DMS153 treated with DMSO at 0.1 percent for 48 hours (cell line): ENCODE data around the gene CDYL.

ENCODE experiments used
- DNase-seq: peaks from one replicate; lab custom pipeline; 2025; ENCODE audit not compliant: unreplicated experiment; lab: John Stamatoyannopoulos, UW

CDYL gene

DNA sequence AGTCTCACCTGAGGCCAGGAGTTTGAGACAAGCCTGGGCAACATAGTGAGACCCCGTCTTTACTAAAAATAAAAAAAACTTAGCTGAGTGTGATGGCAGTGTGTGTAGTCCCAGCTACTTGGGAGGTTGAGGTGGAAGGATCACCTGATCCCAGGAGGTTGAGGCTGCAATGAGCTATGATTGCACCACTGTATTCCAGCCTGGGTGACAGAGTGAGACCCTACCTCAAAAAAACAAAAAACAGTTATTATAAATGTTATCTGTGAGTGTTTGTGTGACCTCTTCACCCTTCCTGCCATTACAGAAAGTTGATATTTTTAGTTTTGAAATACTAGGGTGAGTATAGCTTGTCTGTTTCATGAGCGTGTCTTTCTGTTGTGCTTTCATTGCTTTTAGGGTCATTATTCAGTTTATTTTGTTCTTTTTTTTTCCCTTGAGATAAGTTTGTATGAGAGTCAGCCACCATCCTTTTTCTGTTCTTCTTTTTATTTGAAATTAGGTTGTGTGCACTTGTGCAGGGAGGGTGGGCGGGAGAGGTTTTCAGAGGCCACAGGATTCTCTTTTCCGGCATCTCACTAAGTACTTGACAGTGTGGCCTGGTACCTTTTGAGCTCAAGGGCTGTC lies 26.2 kb downstream of the CDYL start:
- DNase-seq, result no peak

DNA sequence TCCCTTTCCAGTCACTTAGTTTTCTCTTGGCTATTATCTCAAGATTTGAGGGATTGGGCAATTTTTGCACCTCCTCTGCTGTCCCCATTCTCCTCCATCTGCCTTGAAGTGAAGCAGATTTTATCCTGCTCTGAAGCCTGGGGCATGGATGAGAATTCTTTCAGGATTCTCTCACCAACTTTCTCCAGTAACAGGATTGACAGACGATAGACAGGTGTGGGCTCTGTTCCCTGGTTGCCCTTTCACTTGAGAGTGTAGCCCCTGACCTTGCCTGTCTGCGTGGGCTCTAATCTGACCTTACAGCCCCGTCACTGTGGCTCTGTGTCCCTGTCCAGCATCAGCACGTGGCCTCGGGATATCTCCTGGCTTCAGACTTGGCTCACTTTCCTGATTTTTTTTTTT lies 27.1 kb downstream of the CDYL start:
- DNase-seq, result no peak

DNA sequence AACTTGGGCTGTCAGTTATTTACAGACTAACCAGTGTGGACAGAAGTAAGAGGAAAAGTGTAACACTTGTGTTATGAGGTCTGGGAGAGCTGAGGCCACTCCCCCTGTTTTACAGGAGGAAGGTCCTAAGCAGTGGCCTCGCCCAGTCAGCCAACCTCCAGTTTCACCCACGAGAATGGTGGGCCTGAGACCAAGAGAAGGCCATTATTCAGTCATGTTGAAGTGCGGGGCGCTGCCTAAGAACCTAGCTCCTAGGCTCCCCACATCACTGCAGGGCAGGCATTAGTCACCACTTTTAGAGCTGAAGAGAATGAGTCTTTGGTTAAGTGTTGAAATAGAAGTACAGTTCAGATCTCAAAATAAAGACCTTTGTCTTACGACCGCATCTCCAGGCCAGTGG lies 27.9 kb downstream of the CDYL start:
- DNase-seq, result no peak

DNA sequence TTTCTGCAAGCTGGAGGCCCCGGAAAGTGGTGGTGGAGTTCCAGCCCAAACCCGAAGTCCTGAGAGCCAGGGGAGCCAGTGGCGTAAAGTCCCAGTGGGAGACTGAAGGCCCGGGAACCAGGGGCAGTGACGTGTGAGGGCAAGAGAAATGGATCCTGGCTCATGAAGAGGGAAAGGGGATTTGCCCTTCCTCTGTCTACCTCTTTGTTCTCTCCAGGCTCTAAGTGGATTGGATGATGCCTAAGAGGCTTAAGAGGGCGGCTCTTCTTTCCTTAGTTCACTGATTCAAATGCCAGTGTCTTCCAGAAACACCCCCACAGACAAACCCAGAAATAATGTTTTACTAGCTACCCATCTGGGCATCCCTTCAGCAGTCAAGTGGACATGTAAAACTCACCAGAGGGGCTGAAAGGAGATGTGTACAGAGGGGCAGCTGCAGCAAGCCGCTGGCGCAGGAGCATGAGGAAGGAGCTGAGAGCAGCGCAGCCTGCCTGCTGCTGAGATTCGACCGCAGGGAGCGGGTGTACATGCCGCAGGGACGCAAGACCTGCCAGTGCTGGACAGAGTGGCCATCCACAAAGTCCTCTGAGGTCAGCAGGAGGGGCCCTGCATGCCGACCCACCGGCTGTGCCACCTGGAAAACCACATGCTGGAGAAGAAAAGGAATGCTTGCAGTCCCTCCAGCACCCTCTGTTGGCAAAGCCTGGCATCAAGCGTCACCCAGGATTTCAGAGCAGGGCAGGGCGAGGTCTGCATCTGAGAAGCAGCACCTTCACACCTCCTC lies 29.5 kb downstream of the CDYL start:
- DNase-seq, result peak; percentile 1

DNA sequence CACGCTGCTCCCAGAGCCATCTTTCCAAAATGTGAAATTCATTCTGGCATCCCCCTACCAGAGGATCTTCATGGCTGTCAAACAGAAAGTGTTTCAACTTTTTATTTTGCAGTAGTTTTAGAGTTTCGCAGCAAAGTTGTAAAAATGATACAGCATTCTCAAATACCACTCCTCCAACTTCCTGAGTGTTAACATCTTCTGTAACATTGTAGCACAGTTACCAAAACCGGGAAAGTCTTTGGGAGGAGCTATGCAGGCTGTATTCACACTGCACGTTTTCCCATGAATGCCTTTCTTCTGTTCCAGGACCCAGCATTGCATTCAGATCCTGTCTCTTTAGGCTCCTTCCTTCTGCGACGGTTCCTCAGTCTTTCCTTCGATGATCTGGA lies 30.1 kb downstream of the CDYL start:
- no peak for DNase-seq

DNA sequence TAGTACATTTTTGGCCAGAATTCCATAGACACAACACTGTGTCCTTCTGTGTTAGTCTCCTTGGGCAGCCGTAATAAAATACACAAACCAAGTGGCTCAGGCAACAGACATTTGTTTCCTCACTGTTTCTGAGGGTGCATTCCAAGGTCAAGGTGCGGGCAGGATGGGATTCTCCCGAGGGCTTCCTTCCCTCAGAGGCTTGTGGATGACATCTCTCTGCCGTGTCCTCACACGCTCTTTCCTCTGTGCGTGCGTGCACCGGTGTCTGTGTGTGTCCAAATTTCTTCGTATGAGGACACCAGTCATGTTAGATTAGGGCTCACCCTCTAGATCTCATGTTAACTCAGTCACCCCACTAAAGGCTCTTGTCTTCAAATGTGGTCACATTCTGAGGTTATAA lies 30.6 kb downstream of the CDYL start:
- no peak for DNase-seq

DNA sequence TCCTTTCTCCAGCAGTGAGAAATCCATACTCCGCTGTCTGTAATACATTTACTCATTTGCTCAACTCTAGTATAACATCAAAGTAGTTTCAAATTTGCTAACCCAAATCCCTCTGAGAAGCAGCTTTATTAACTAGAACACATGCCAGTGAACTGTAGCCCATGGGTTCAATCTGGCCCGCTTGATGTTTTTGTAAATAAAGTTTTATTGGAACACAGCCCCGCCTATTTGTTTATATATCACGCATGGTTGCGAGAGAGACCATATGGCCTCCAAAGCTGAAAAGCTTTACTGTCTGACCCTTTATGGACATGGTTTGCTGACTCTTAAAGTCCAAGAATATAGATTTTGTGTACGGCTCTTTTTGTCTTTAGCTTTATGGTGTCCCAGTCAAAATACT lies 32.2 kb downstream of the CDYL start:
- no peak for DNase-seq

DNA sequence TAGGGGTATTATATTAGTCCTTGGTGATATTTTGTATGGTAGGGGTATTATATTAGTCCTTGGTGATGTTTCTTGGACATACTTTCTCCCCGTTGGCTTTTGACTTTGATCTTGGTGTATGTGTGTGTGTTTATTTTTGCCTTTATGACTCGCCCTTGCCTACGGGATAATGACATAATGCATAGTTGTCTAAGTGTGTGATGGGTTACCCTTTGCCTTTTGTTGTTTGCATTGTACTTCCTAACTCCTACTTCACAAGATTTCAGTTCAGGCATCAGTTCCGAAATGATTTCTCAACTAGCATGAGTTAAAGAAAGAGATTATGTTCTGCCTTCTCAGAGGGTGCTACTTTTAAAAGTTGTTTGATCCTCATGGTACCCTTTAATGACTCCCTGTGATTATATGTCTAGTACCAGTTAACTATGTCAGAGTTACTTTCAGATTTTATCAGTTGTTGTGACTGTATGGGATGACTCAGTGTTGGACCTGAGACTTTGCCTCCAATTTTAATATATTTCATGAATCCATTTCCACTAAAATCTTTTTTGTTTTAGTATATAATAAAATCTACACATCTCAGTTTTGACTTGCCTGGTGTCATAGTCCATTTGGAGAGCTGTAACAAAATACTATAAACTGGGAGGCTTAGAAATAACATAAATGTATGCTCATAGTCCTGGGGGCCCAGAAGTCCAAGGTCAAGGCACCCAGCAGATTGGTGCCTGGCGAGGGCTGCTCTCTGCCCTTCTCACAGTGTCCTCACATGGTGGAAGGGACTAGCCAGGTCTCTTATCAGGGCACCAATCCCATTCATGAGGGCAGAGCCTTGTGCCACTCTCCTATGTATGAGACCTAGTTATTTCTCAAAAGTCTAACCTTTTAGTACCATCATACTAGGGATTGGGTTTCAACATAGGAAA lies 34.1 kb downstream of the CDYL start:
- no peak for DNase-seq

DNA sequence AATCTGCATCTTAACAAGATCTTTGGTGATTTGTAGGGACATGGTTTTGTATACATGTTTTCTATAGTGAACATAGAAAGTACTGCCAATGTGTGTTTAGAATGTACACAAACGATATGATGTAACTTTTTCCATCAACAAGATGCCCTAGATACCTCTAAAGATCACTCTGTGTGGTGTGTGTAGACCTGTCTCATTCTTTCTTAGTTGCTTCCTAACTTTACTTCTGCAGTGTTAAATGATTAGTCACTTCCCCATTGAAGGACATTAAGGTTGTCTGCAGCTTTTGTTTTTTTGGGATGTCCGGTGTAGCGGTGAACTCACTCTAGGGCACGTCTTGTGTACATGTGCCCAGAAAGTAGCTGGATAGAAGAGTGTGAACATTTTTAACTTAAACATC lies 35.9 kb downstream of the CDYL start:
- no peak for DNase-seq

DNA sequence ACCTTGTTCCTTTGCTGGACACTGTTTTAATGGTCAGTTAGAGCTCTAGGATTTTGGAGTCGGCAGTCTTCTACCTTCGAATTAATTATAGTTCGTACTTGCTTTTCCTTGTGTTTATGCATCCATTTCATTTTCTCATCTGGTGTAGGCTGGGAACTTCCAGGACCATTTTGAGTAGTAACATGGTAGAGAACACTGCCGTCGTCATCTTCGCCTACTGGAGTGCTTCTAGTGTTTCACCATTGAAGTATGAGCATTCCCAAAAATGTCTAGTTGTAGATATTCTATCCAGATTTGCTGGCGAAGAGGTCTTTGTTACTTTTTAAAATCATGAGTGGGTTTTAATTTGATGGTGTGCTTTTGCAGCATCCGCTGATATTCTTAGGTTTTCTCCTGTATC lies 36.9 kb downstream of the CDYL start:
- DNase-seq, result no peak

DNA sequence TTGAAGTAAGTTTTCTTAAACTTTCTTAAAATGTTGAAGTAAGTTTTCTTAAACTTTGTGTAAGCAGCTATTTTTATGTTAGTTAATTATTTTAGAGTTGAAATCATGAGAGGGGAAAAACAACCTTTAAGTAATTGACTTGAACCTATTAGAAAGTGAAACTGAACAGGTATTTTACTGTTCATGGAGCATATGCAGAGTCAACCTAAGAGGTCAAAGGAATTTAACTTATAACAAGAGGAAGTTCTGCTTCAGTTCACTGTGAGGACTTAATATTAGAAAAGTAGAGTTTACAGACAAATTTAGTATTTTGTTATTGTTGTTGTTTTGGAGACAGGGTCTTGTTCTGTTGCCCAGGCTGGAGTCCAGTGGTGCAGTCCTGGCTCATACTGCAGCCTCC lies 38.0 kb downstream of the CDYL start:
- no peak for DNase-seq

DNA sequence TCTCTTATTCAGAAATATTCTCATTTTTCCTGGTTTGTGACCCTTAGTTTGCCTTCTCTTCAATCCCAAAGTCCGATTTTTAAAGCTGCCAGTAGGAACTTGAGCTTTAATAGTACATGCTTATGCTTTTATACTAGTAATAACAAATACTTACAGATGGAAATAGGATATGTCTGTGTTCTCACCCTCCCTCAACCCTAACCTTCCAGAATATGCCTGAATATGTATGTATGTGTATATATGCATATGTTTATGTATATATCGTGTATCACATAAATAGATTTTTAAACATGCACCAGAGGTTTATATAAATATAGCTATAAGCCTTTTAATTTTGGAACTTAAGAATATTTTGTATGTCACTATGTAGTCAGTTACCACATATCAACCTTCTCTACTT lies 38.8 kb downstream of the CDYL start:
- no peak for DNase-seq

DNA sequence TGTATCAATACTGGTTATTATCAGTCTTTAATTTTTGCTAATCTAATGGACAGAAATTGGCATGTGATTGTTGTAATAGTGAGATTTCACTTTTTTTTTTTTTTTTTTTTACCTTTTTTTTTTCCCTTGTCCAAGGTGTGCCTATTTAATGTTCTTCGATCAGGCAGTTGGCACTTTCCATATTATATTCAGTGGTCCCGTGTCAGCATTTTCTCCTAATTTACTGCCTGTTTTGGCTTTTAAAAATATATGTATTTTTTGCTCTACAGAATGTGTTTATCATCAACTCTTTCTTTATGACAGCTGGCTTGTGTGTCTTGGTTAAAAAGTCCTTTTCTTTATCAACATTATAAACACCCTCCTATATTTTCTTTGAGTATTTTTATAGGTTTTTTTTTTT lies 39.4 kb downstream of the CDYL start:
- DNase-seq, result no peak

DNA sequence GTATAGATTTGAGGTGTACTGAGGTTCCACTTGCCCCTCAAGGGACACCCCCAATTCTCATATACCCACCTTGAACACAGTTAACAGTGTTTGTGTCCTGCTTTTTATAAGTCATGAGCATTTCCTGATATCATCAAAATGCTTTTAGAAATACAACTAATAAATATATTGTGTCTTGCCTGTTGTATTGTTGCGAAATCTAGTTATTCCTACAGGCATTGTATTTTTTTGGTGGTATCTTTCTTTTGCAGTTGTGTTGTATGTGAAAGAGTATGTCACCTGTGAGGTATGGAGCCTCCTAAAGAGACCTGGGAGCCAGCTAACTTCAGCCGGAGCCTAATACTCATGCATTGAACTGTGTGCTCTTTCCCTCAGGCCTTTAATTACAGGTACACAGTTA lies 40.7 kb downstream of the CDYL start:
- no peak for DNase-seq

DNA sequence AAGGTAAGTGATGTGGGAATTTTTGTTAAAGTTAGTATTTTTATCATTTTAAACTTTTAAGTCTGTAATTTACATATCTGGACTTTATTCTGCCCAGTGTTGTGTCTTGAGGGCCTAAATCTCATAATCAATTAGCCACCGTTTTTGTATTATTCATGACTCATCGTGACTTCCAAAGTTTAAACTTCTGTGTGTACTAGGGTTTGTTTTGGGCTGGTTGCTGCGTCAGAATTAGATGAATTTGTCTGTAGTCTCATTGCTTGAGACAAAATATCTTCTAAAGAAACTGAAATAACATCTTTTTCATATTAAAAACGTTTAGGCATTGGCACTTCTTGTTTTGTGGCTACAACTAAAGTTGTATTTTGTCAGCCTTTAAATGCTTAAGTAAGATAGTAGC lies 41.3 kb downstream of the CDYL start:
- no peak for DNase-seq

DNA sequence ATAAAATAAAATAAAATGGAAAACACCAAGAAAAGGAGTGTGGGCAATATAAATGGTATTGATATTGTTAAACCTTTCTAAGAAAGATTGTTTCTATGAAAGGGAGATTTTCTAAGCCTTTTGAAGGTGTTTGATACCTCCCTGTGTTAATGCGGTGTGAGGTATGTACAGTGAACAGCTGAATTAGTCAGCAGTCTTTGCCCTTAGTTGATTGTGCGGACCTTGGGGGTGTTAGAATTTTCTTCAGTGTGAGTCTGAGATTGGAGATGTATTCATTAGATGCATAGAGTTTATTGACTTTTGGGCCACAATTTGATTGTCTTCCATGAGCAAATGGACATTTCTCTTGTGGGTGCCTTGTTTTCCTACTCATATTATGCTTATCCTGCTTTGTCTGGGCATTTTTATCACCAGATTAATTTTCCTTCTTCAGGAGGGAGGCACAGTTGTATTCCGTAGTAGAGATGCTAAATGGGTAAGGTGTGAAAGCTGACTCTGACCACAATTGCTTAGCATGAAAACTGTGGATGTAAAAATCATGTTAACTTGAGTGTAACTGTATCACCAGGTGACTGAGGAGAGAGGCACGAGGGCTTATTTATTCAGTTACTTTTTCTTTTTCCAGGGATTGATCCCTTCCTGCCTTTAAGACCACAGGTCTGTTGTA lies 42.2 kb downstream of the CDYL start:
- no peak for DNase-seq

DNA sequence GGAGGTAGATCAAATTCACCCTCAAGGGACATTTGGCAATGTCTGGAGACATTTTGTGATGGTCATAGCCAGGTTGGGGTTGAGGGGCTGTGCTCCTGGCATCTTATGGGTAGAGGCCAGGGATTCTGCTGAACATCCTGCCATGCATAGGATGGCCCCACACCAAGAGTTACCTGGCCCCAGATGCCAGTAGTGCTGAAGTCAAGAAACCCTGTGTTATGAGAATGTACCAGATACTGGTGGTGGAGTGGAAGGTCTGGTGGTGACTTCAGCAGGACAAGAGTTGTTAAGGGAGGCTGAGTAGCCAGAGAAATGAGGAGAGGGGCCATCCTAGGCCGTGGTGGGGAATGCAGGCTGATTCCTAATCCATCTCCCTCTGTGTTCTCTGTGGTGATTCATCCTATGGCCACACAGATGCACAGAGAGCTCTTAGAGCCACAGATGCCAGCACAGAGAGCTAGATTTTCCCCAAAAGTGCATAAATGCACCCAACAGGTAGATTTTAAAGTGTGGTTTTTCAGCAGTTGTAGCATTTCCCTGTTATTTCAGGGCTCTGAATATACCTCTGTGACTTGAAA lies 43.6 kb downstream of the CDYL start:
- DNase-seq, result no peak

DNA sequence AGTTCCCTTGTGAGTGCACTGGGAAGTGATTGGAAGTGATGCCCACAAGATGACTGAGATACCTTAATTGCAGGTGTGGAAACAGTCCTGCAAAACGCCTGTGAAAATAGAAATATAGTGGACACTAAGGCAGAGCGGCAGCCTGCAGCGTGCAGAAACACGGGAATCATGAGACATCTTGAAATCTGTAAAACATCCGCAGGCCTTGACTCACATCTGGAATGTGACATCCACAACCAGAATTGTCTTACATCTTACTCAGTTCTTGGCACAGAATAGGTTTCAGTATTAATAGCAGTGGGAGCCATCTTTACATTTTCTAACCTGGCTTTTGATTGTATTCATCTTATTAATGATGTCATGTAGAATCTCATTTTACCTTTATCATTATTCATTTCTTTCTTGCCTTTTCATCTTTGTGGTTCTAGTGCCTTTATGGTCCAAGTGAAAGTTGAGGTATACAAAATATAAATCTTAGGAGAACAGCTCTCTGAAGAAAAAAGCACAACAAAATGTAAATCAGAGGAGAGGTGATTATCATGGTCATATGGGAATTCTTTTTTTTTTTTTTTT lies 44.6 kb downstream of the CDYL start:
- no peak for DNase-seq

DNA sequence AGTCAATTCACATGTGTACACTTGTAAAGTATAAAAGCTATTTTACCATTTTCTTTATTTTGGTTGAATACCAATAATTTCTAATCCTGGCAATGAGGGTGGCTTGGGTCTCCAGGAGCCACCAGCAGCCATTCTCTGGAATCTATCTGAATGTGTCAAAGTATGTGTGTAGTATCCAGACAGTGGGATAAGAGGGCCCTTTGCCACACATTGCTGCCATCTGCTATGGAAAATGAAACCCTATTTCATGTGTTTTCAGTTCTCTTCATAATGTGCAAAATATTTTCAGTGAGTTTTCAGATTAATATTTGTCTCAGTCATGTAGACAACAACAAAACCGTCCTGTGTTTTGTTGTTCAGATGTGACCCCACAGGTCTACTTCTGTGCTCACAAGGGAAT lies 46.3 kb downstream of the CDYL start:
- DNase-seq, result no peak

DNA sequence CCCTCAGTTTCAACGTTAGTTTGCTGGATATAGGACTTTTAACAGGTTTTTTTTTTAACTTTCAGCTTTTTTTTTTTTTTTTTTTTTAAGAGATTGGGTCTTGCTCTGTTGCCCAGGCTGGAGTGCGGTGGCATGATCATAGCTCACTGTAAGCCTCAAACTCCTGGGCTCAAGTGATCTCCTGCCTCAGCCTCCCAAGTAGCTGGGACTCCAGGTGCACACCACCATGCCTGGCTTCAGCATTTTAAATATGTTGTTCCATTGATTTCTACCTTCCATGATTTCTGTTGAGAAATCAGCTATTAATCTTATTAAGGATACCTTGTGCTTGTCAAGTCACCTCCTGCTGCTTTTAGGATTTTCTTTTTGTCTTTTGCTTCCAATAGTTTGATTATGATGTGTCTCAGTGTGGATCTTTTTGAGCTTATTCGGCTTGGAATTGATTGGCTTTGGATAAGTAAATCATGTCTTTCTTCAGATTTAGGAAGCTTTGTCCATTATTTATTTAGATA lies 52.0 kb downstream of the CDYL start:
- no peak for DNase-seq

DNA sequence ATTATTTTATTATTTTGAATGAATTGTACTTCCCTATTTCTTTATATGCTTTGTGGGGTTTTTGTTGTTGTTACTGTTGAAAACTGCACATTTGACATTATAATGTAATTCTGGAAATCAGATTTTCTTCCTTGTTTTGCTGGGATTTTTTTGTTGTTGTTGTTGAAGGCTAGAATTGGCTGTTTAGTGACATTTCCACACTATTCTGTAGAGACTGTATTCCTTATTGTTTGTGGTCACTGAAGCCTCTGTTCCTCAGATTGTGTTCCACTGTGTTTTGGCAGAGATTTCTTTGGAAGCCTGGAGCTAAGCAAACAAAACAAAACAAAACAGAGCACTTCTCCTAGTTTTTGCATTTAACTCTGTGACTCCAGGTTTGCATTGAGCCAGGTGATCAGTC lies 52.9 kb downstream of the CDYL start:
- DNase-seq, result no peak
